ENCODE results near the gene NT5DC3. TPM values are rescaled to one million over a fixed set of nuclear protein-coding genes. Genes with fewer than 3 reads are reported as not detected.
A peak's percentile ranks its signal among the peaks of the same experiment; 100 is the strongest.

The NT5DC3 gene
- polyA plus RNA-seq, 3 donors: 0.27 to 4.8 (median 0.93) TPM

DNA sequence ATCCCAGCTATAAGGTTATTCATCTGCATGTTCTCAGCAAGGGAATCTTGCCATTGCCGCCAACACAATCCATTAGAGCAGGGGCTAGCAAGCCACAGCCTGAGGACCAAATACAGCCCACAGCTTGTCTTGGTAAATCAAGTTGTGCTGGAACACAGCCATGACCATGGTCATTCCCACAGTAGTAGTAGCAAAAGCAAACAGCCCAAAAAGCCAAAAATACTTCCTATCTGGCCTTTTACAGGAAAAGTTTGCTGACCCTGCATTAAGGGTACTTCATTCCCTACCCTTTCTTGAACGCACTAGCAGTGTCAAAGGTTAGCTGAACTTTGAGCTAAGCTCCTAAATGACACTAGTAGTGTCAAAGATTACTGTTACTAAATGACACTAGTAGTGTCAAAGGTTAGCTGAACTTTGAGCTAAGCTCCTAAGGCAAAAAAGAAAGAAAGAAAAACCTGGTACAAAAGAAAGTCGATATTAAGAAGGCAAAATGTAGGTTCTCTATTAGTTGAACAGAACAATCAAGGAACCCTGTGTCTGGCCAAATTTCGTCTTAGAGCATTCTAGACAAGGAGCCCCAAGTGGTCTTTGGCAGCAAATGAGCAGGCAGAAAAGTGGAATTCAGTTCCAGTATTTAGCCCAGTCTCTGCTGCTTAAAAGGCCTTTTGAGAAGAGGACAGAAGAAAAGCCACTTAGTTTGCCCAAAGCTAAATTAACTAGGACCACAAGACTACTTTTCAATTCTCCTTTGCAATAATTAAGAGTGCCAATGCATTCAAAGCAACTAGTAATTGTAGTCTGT lies 67.7 kb downstream of the NT5DC3 start:
- Mint-ChIP-seq H3K27ac (peak overlapping the region in 1 of 7 donors; percentile 18), H3K4me3 (no peak overlapping the region), H3K27me3 (ENCODE audit: low read depth in 3 of 3) (no peaks in the 10 kb centered on the region), H3K9me3 (no peaks in the 10 kb centered on the region), H3K4me1 (peaks cover 6% of the 10 kb centered on the region), H3K36me3 (peaks cover 19 to 34% of the 10 kb centered on the region in 2 donors)
- Histone ChIP-seq H2AFZ (ENCODE audit: insufficient read depth, low read depth, low read length, poor library complexity, severe bottlenecking) (no peak overlapping the region), H3K27me3 (ENCODE audit: control insufficient read depth in 2 of 2, insufficient read depth in 2 of 2, low read length in 2 of 2) (no peaks in the 10 kb centered on the region), H3K79me2 (ENCODE audit: insufficient read depth, low read length) (no peaks in the 10 kb centered on the region), H4K20me1 (ENCODE audit: insufficient read depth, low read length) (no peaks in the 10 kb centered on the region), H3K4me1 (ENCODE audit: control insufficient read depth in 1 of 2, insufficient read depth in 2 of 2, low read length in 2 of 2) (no peaks in the 10 kb centered on the region), H3K27ac (ENCODE audit: low read depth in 1 of 2, low read length in 2 of 2) (no peak overlapping the region), H3K4me3 (replicated peaks in 1 of 3; ENCODE audit: low read depth in 2 of 3, low read length in 3 of 3) (no peak overlapping the region), H3K36me3 (replicated peaks in 1 of 2; ENCODE audit: control insufficient read depth in 1 of 2, insufficient read depth in 2 of 2, low read length in 2 of 2) (peaks cover 0 to 18% of the 10 kb centered on the region in 2 donors), H3K9ac (ENCODE audit: insufficient read depth, low read length, poor library complexity, severe bottlenecking) (no peak overlapping the region), H3K9me3 (replicated peaks in 1 of 2; ENCODE audit: control insufficient read depth in 1 of 2, insufficient read depth in 1 of 2, low read length in 2 of 2) (no peaks in the 10 kb centered on the region), H3K4me2 (replicated peaks; ENCODE audit: extremely low read depth, low read length, poor library complexity, severe bottlenecking) (no peak overlapping the region)
- no peak for DNase-seq
- TF ChIP-seq CTCF (IDR thresholded peaks at IDR 0.05): no peak
- 100% methylated on average over 2 of the region's 4 CpGs for WGBS (ENCODE audit: insufficient coverage)
- intact Hi-C loops (cut with micrococcal nuclease): loop anchor here (5.0 kb wide), 2 partner anchors 94 to 339 kb away; no protein-coding TSS in a partner anchor

DNA sequence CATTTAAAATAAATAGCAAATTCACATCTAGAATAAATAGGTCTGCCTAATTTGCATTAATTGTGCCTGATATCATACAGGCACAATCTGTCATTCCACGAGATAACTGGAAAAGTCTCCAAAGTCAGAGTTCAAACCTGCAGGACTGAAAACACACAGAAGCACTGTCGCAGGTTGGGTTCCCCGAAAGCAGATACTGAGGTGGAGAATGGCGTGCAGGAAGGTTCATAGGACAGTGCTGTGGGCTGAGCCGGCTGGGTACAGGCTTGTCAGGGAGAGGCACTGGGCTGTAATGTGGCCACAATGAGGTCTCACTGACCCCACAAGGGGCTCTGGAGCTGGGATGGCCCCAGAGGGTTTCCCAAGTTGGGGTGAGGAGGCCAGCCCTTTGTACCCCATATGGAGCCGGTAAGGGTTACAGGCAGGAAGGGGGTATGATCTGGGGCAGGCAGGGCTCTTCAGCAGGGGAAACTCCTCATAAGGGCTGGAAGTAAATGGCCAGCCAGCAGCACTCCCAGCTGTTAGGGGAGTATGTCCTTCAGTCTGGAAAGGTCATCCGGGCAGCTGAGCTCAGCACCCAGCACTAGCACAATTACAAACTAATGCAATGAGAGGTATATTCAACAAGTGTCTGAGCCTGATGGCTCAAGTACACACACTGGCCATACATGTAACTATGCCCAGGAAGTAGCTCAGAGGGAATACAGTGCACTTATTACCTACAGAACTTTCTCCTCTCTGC lies 68.5 kb downstream of the NT5DC3 start:
- Histone ChIP-seq H3K4me2 (replicated peaks; ENCODE audit: extremely low read depth, low read length, poor library complexity, severe bottlenecking) (no peak overlapping the region), H3K9me3 (replicated peaks in 1 of 2; ENCODE audit: control insufficient read depth in 1 of 2, insufficient read depth in 1 of 2, low read length in 2 of 2) (no peaks in the 10 kb centered on the region), H2AFZ (ENCODE audit: insufficient read depth, low read depth, low read length, poor library complexity, severe bottlenecking) (no peak overlapping the region), H3K4me1 (ENCODE audit: control insufficient read depth in 1 of 2, insufficient read depth in 2 of 2, low read length in 2 of 2) (no peaks in the 10 kb centered on the region), H3K79me2 (ENCODE audit: insufficient read depth, low read length) (no peaks in the 10 kb centered on the region), H3K36me3 (replicated peaks in 1 of 2; ENCODE audit: control insufficient read depth in 1 of 2, insufficient read depth in 2 of 2, low read length in 2 of 2) (peaks cover 0 to 15% of the 10 kb centered on the region in 2 donors), H3K27ac (ENCODE audit: low read depth in 1 of 2, low read length in 2 of 2) (no peak overlapping the region), H3K9ac (ENCODE audit: insufficient read depth, low read length, poor library complexity, severe bottlenecking) (no peak overlapping the region), H3K4me3 (replicated peaks in 1 of 3; ENCODE audit: low read depth in 2 of 3, low read length in 3 of 3) (no peak overlapping the region), H3K27me3 (ENCODE audit: control insufficient read depth in 2 of 2, insufficient read depth in 2 of 2, low read length in 2 of 2) (no peaks in the 10 kb centered on the region), H4K20me1 (ENCODE audit: insufficient read depth, low read length) (no peaks in the 10 kb centered on the region)
- H3K4me1 Mint-ChIP-seq: peaks cover 6% of the 10 kb centered on the region
- H3K4me3 Mint-ChIP-seq: no peak overlapping the region
- peaks cover 15 to 28% of the 10 kb centered on the region in 2 donors for H3K36me3 Mint-ChIP-seq
- intact Hi-C loops (cut with micrococcal nuclease): loop anchor here (5.0 kb wide), 2 partner anchors 95 to 340 kb away; no protein-coding TSS in a partner anchor
- 96% methylated on average over 6 of the region's 7 CpGs for whole genome bisulfite sequencing (ENCODE audit: insufficient coverage)
- no peaks in the 10 kb centered on the region for H3K27me3 Mint-ChIP-seq (ENCODE audit: low read depth in 3 of 3)
- no peak overlapping the region for H3K27ac Mint-ChIP-seq
- DNase-seq: no peak
- no peak for TF ChIP-seq CTCF (IDR thresholded peaks at IDR 0.05)
- no peaks in the 10 kb centered on the region for H3K9me3 Mint-ChIP-seq
